Large intestine (tissue), 3 donors: ENCODE data around the gene TNFRSF8. TPM values are rescaled to one million over a fixed set of nuclear protein-coding genes. Genes with fewer than 3 reads are reported as not detected.
"Not testable (repeated sequence)": the region's sequence is repeated elsewhere in the genome, so short reads cannot be mapped to it uniquely, and the experiment has no call there.

Experiments used
- DNase-seq, 2 donors: peaks; one replicate each; pipeline versions ENCODE4 v3.0.0 to v3.0.0-alpha.2; 2013
- H3K27ac ChIP-seq: one replicate; pipeline ENCODE4 v1.5.1; 2013; ENCODE audit warnings: low read length
- H3K27me3 ChIP-seq: 2 replicates; pipeline ENCODE4 v1.6.1; 2013; ENCODE audit warnings: low read length; ENCODE audit not compliant: control insufficient read depth, insufficient read depth
- H3K36me3 ChIP-seq: 2 replicates; pipeline ENCODE4 v1.6.1; 2013; ENCODE audit warnings: low read length; ENCODE audit not compliant: control insufficient read depth, insufficient read depth
- H3K4me1 ChIP-seq: one replicate; pipeline ENCODE4 v1.6.1; 2013; ENCODE audit warnings: low read length; ENCODE audit not compliant: control insufficient read depth, insufficient read depth
- H3K4me3 ChIP-seq: one replicate; pipeline ENCODE4 v1.5.1; 2013; ENCODE audit warnings: low read length
- H3K9me3 ChIP-seq: one replicate; pipeline ENCODE4 v1.6.1; 2013; ENCODE audit warnings: mild to moderate bottlenecking, low read depth, low read length, moderate library complexity; ENCODE audit not compliant: control insufficient read depth
- WGBS: methylation state at CpG from one replicate; pipeline ENCODE4 v1.1.5; 2013; ENCODE audit warnings: low lambda C conversion rate; ENCODE audit not compliant: insufficient coverage; 5-methylcytosine and 5-hydroxymethylcytosine counted together
- polyA plus RNA-seq: library from polyadenylated mRNA; unstranded; fragments of 120-200 nt; gene quantifications from one replicate; pipeline ENCODE4 v1.2.1, GENCODE V29; 2013

The TNFRSF8 gene
- polyA plus RNA-seq, 1 donor: 0.25 TPM

DNA sequence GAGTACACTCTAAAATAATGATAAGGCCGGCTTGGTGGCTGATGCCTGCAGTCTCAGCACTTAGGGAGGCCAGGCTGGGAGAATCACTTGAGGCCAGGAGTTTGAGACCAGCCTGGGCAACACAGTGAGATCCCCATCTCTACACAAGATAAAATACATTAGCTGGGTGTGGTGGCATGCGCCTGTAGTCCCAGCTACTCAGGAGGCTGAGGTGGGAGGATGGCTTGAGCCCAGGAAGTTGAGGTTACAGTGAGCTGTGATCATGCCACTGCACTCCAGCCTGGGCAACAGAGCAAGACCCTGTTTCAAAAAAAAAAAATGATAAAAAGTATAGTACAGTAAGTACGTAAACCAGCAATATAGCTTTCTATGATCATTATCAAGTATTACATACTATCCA lies 38.0 kb downstream of the TNFRSF8 start:
- H3K27me3 ChIP-seq, H3K36me3 ChIP-seq, H3K27ac ChIP-seq, H3K4me3 ChIP-seq, H3K4me1 ChIP-seq, DNase-seq, H3K9me3 ChIP-seq: not testable (repeated sequence)
- WGBS: 100% methylated on average over 1 of the region's 3 CpGs

- no peaks in the 10 kb centered on the region for H3K9me3 ChIP-seq
Measured at GRCh38 chr1:12102066-12102465, 39.0 kb downstream of the TNFRSF8 start.

GRCh38 chr1:12104417-12104816 lies 41.3 kb downstream of the TNFRSF8 start:
- WGBS: 81% methylated on average over 4 of the region's 13 CpGs
- Histone ChIP-seq H3K27ac (no peak overlapping the region), H3K4me3 (no peak overlapping the region)

More at GRCh38 chr1:12102066-12102465, 39.0 kb downstream of the TNFRSF8 start:
- Histone ChIP-seq H3K4me1 (no peaks in the 10 kb centered on the region), H3K36me3 (no peaks in the 10 kb centered on the region), H3K4me3 (no peak overlapping the region), H3K27me3 (peaks cover 9% of the 10 kb centered on the region), H3K27ac (no peak overlapping the region)
- DNase-seq: no peak
- WGBS: 69% methylated on average over 3 of the region's 10 CpGs

GRCh38 chr1:12106153-12106552 lies 43.0 kb downstream of the TNFRSF8 start:
- H3K4me1 ChIP-seq: no peaks in the 10 kb centered on the region
- no peaks in the 10 kb centered on the region for H3K36me3 ChIP-seq
- H3K27me3 ChIP-seq: peaks cover 9% of the 10 kb centered on the region
- DNase-seq: no peak
- no CpG with 5 or more reads among the region's 5 CpGs for WGBS
- H3K4me3 ChIP-seq: no peak overlapping the region
- no peak overlapping the region for H3K27ac ChIP-seq
- H3K9me3 ChIP-seq: no peaks in the 10 kb centered on the region

More at GRCh38 chr1:12104417-12104816, 41.3 kb downstream of the TNFRSF8 start:
- Histone ChIP-seq H3K36me3 (no peaks in the 10 kb centered on the region), H3K4me1 (no peaks in the 10 kb centered on the region), H3K9me3 (no peaks in the 10 kb centered on the region), H3K27me3 (peaks cover 9% of the 10 kb centered on the region)
- no peak for DNase-seq

- H3K27ac ChIP-seq, H3K36me3 ChIP-seq, H3K4me3 ChIP-seq, H3K4me1 ChIP-seq, H3K9me3 ChIP-seq, H3K27me3 ChIP-seq, DNase-seq: not testable (repeated sequence)
- no CpG with 5 or more reads among the region's 9 CpGs for WGBS
Measured at GRCh38 chr1:12106861-12107260, 43.8 kb downstream of the TNFRSF8 start.

- Histone ChIP-seq H3K36me3 (no peaks in the 10 kb centered on the region), H3K27ac (no peak overlapping the region), H3K27me3 (peaks cover 9% of the 10 kb centered on the region), H3K9me3 (no peaks in the 10 kb centered on the region), H3K4me1 (no peaks in the 10 kb centered on the region), H3K4me3 (no peak overlapping the region)
- WGBS: 96% methylated on average over 4 of the region's 13 CpGs
- DNase-seq: no peak
Measured at GRCh38 chr1:12107718-12108117, 44.6 kb downstream of the TNFRSF8 start.

DNA sequence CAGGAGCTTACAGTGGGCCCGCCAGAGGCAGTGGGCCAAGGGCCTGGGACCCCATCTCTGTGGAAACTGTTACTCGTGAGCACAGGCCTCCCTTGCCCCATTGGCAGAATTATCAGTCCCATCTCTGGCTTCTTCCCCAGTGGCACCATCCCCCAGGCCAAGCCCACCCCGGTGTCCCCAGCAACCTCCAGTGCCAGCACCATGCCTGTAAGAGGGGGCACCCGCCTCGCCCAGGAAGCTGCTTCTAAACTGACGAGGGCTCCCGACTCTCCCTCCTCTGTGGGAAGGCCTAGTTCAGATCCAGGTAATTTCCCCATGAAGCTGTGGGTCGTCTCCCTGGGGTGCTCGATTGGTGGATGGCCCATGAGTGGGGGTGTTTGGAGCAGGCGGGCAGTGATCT lies 46.8 kb downstream of the TNFRSF8 start:
- Histone ChIP-seq H3K36me3 (no peaks in the 10 kb centered on the region), H3K4me1 (no peaks in the 10 kb centered on the region), H3K4me3 (no peak overlapping the region), H3K27ac (no peak overlapping the region), H3K9me3 (no peaks in the 10 kb centered on the region), H3K27me3 (peaks cover 5% of the 10 kb centered on the region)
- no peak for DNase-seq
- WGBS: no CpG with 5 or more reads among the region's 10 CpGs

GRCh38 chr1:12111741-12112140 lies 48.6 kb downstream of the TNFRSF8 start:
- no peak overlapping the region for H3K27ac ChIP-seq
- no peaks in the 10 kb centered on the region for H3K36me3 ChIP-seq
- H3K27me3 ChIP-seq: no peaks in the 10 kb centered on the region
- no peaks in the 10 kb centered on the region for H3K9me3 ChIP-seq
- WGBS: no CpG with 5 or more reads among the region's 14 CpGs
- H3K4me1 ChIP-seq: no peaks in the 10 kb centered on the region
- DNase-seq: no peak
- no peak overlapping the region for H3K4me3 ChIP-seq

DNA sequence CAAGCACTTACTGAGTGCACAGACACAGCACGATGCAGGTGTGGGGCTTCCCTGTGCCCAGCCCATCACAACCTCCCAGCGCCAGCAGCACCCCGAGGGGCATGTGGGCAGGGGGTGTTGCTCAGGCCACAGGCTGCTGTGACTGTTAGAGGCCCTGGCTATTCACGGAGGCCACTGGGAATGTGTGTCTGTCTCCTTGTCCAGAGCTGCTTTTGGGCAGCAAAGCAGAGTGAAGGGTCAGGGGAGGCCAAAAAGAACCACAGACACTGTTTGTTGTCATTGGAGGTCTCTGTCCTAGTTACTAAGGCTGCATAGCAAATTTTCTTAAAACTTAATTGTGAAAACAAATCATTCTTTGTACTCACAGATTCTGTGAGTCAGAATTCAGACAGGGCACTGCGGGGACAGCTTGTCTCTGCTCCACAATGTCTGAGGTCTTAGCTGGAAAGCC lies 49.6 kb downstream of the TNFRSF8 start:
- Histone ChIP-seq H3K27me3 (no peaks in the 10 kb centered on the region), H3K4me1 (no peaks in the 10 kb centered on the region), H3K36me3 (no peaks in the 10 kb centered on the region), H3K27ac (no peak overlapping the region), H3K9me3 (no peaks in the 10 kb centered on the region), H3K4me3 (no peak overlapping the region)
- no CpG with 5 or more reads among the region's 5 CpGs for WGBS
- no peak for DNase-seq

DNA sequence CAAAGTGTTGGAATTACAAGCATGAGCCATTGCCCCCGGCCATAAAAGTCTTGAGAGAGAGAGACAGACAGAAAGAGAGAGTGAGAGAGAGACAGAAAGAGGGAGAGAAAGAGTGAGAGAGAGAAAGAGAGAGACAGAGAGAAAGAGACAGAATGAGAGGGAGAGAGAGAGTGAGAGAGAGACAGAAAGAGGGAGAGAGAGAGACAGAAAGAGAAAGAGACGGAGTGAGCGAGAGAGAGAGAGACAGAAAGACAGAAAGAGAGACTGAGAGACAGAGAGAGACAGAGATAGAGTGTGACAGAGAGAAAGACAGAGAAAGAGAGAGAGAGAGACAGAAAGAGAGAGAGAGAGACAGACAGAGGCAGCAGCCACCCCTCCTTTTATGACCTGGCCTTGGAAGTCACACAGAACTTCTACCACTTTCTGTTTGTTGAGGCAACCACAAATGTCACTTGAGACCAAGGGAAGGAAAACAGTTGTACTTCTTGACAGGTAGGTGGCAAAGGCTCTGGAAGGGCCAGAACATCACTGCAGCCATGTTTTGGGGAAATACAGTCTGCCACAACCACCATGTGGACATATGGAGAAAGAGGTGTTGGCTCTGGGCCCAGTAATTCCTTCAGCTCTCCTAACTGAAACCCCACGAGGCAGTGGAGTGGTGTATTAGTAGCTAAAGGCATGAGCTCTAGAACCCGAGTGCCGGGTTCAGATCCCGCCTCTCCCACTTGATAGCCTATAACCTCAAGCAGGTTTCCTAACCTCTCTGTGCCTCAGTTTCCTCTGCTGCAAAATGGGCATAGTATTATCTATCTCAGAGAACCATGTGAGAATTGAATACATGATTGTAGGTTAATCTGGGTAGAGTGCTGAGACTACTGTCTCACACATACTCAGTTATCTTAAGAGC lies 50.6 kb downstream of the TNFRSF8 start:
- Histone ChIP-seq H3K27me3 (no peaks in the 10 kb centered on the region), H3K36me3 (no peaks in the 10 kb centered on the region), H3K4me1 (no peaks in the 10 kb centered on the region), H3K9me3 (no peaks in the 10 kb centered on the region), H3K4me3 (no peak overlapping the region), H3K27ac (no peak overlapping the region)
- DNase-seq: no peak
- WGBS: 100% methylated on average over 2 of the region's 7 CpGs

GRCh38 chr1:12114340-12114683 lies 51.2 kb downstream of the TNFRSF8 start:
- no peaks in the 10 kb centered on the region for H3K9me3 ChIP-seq
- no peaks in the 10 kb centered on the region for H3K27me3 ChIP-seq
- H3K4me3 ChIP-seq: no peak overlapping the region
- no peak for DNase-seq
- H3K4me1 ChIP-seq: no peaks in the 10 kb centered on the region
- H3K36me3 ChIP-seq: no peaks in the 10 kb centered on the region
- H3K27ac ChIP-seq: no peak overlapping the region
- WGBS: 100% methylated on average over 3 of the region's 6 CpGs
